ENCODE measurements around the gene CELF4.

GRCh38 chr18:37251679-37252078, 313.9 kb downstream of the CELF4 start:
- TF ChIP-seq EZH2 (IDR thresholded peaks at IDR 0.05; ENCODE audit: borderline replicate concordance, low read depth, low read length, severe bottlenecking) = no peak
- no peak for TF ChIP-seq POLR2A (IDR thresholded peaks at IDR 0.05; ENCODE audit: low read depth, low read length)
- no peak for TF ChIP-seq CTCF (IDR thresholded peaks at IDR 0.05; ENCODE audit: extremely low read depth in 1 of 2, insufficient read depth in 1 of 2, low read depth in 1 of 2, low read length in 2 of 2)
- TF ChIP-seq, protein P1, sequence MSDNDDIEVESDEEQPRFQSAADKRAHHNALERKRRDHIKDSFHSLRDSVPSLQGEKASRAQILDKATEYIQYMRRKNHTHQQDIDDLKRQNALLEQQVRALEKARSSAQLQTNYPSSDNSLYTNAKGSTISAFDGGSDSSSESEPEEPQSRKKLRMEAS (IDR thresholded peaks at IDR 0.05; ENCODE audit: insufficient read depth, insufficient read length) = no peak
- no peak for TF ChIP-seq POLR2AphosphoS5 (IDR thresholded peaks at IDR 0.05; ENCODE audit: insufficient read depth, low read depth, low read length)
- no peak for TF ChIP-seq JUN (IDR thresholded peaks at IDR 0.05; ENCODE audit: borderline replicate concordance, insufficient read depth, insufficient read length, low read depth)
- no peak for TF ChIP-seq MYC (IDR thresholded peaks at IDR 0.05; ENCODE audit: low read depth, low read length)
